ENCODE results near the gene AQP12A.
A peak's percentile ranks its signal among the peaks of the same experiment; 100 is the strongest.
"Not testable (repeated sequence)": the region's sequence is repeated elsewhere in the genome, so short reads cannot be mapped to it uniquely, and the experiment has no call there.

The AQP12A gene, protein sequence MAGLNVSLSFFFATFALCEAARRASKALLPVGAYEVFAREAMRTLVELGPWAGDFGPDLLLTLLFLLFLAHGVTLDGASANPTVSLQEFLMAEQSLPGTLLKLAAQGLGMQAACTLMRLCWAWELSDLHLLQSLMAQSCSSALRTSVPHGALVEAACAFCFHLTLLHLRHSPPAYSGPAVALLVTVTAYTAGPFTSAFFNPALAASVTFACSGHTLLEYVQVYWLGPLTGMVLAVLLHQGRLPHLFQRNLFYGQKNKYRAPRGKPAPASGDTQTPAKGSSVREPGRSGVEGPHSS

DNA sequence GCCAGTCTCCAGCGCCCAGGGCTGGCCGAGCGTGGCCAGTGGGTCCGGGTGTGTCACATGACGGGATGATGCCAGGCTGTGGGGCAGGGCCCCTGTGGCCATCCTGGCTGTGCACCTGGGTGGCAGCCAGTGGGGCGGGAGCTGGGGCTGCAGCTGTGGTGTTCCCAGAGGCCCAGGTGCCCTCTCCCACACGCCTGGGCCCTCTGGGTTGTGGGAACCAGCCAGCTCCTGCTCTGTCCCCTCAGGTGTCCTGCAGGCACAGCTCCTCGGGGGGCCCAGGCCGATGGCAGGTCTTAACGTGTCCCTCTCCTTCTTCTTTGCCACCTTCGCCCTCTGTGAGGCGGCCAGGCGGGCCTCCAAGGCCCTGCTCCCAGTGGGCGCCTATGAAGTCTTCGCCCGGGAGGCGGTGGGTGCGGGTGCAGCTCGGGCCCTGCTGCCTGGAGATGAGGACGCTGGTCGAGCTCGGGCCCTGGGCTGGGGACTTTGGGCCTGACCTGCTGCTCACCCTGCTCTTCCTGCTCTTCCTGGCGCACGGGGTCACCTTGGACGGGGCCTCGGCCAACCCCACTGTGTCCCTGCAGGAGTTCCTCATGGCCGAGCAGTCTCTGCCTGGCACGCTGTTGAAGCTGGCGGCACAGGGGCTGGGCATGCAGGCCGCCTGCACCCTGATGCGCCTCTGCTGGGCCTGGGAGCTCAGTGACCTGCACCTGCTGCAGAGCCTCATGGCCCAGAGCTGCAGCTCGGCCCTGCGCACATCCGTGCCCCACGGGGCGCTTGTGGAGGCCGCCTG is at the start of gene AQP12A:
Gene AQP12A (plus strand): TSS at position 236 of the 790 bp plus-strand sequence. CDS start 48 bp downstream, at position 284.
- DNase-seq (ENCODE audit: low spot score), result not testable (repeated sequence)

GRCh38 chr2:240642061-240642805 is 49.4 kb upstream of the AQP12A start:
- DNase-seq (ENCODE audit: low spot score), result no peak

DNA sequence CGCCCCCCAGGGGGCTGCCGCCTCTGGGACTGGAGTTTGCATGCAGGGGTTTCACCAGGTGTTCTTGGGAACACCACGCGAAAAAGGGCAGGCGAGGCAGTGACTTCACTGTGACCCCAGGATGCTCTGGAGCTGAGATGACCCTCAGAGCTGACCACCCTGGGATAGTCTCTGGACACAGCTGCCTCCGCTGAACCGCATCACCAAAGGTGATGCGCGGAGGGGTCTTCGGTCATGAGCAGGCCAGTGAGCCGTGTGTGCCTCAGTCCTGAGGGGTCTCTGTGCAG is 48.9 kb upstream of the AQP12A start:
- no peak for DNase-seq (ENCODE audit: low spot score)

- DNase-seq (ENCODE audit: low spot score), result no peak
These were observed 48.4 kb upstream of the AQP12A start for GRCh38 chr2:240643093-240643810.

DNA sequence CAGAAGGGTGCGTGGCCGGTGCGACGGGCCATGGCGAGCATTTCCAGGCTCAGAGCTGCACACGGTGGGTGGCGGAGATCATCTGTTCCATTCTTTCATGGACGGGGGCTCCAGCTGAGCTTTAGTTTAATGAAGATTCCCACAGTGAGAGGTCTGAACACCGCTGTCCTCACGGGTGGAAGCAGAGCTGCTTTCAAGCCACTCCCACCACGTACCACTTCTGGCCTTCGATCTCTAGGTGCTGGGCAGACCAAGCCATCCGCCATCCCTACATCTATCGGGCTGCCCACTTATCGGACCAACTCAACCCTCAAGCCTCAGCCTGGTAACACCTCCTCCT is 47.9 kb upstream of the AQP12A start:
- DNase-seq (ENCODE audit: low spot score), result no peak

DNA sequence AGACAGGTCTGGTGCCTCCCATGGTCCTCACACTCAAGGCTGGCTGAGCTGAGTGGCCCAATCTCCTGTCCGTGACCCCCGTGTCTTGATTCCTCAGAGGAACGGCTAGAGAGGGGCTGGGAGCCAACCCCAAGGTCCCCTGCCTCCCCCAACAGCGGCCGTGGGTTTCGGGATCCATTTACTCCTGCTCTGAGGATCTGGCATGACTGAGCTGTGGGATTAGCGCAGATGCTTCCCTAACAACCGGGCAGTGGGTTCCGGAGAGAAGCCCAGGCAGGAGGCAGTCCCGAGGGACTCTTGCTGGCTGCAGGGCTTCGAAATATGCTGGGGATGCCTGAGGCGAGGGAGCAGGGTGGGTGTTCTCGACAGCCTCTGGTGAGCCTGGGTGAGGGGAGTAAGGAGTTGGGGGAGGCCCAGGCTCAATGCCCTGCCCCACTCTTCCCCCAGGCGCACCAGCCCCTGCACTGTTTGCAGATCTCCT is 47.5 kb upstream of the AQP12A start:
- no peak for DNase-seq (ENCODE audit: low spot score)

DNA sequence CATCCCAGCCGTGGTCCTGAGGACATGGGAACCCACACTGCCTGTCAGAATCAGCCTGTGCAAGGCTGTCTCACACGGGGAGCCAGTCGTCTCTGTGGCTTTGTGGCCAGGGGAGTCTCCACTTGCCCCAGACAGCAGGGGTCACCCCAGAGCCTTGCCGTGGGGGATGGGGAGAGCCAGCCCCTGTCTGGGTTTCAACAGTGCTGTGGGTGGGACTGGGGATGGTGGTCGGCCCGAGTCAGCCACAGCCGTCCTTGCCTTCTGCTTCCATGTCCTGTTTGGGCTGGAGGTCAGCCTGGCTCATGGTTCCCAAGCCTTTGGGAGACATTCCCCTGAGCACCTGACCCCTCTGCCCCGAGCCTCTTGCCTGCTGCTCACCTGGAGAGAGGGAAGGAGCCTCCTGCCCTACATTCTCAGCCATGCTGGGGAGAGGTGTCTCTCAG is 46.8 kb upstream of the AQP12A start:
- no peak for DNase-seq (ENCODE audit: low spot score)

- no peak for DNase-seq (ENCODE audit: low spot score)
These were observed 46.3 kb upstream of the AQP12A start for GRCh38 chr2:240645346-240645745.

DNA sequence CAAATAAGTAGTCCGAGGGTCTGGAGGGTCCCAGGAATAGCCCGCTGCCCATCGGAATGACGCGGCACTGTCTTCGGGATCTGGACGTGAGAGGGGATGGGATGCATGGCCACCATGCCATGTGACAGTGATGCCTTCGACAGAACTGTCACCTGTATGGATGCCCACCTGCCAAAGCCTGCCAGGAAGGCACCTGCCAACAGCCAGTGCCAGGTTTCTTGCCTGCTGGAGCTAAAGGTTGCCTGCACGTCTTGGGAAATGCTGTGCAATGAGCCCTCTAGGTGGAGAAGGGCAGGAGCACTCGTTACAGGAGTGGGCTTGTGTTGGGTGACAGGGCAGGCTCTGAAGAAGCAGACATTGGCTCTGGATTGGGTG is 45.9 kb upstream of the AQP12A start:
- no peak for DNase-seq (ENCODE audit: low spot score)

GRCh38 chr2:240646176-240646899 is 45.3 kb upstream of the AQP12A start:
- DNase-seq (ENCODE audit: low spot score), result peak; percentile 42

DNA sequence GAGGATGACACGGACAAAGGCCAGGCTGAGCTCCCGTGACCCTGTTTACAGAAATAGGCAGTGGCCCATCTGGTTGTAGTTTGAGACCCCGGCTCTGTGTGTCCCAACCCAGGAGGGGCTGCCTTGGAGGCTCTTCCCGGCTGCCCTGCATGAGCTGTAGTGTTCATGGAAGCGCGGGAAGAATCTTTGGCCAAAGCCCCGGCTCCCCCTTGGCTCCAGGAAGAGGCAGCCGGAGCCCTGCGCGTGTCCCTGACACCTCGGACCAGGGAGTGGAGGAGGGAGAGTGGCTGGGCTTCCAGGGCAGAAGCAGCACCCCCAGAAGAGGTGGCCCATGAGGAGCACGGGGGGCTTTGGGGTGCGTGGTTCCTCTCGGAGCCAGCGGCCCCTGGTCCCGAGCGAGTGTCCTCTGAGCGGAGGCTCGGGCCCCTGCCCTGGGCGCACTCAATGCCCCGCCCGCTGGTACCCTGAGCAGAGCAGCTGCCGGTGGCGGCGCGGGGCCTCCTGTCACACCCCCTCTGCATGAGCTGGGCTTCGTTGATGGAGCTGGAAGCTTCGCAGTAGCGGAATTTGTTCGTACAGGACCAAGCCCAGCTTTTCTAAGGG is 44.7 kb upstream of the AQP12A start:
- no peak for DNase-seq (ENCODE audit: low spot score)

- no peak for DNase-seq (ENCODE audit: low spot score)
These were observed 44.0 kb upstream of the AQP12A start for GRCh38 chr2:240647503-240648154.

GRCh38 chr2:240648155-240648649 is 43.5 kb upstream of the AQP12A start:
- no peak for DNase-seq (ENCODE audit: low spot score)

GRCh38 chr2:240648650-240649275 is 42.9 kb upstream of the AQP12A start:
- DNase-seq (ENCODE audit: low spot score), result no peak

GRCh38 chr2:240649331-240649730 is 42.3 kb upstream of the AQP12A start:
- no peak for DNase-seq (ENCODE audit: low spot score)

- no peak for DNase-seq (ENCODE audit: low spot score)
These were observed 41.3 kb upstream of the AQP12A start for GRCh38 chr2:240650254-240650965.

GRCh38 chr2:240651185-240651584 is 40.5 kb upstream of the AQP12A start:
- DNase-seq (ENCODE audit: low spot score), result no peak

DNA sequence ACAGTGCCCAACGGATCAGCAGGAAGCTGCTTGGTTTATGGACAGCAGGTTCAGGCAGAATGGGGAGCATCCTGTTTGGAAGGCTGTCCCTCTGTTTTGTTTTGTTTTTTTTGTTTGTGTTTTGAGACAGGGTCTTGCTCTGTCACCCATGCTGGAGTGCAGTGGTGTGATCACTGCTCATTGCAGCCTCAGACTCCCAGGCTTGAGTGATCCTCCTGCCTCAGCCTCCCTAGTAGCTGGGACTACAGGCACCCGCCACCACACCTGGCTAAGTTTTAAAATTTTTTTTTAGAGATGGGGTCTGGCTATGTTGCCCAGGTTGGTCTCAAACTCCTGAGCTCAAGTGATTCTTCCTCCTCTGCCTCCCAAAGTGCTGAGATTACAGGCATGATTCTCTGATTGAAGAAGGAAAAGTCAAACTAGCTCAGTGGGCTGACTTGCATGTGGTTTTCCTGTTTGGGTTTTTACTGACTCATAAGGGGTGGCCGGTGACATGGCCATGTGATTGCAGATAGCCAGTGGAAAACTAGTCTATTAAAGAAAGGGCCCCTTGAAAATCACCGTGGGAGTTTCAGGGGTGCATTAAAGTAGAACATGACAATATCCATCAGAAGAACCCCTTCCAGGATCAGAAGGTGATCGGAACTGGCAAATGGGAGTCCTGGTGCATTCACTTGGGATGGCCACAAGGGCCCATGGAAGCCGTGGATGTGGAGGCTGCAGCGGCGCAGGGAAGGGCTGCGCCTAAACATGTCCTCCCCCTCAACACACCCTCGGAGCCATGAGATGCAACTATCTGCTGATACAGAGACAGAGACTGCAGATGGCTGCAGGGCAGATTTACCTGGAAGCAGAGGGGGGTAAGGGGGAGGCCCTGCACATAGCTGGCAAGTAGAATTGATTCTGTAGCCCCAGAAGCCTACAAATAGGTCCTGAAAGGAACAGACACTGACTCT is 35.5 kb upstream of the AQP12A start:
- DNase-seq (ENCODE audit: low spot score), result peak; percentile 19
